ENCODE results near the gene ZBTB49. TPM values are rescaled to one million over a fixed set of nuclear protein-coding genes. Genes with fewer than 3 reads are reported as not detected.

ZBTB49 gene
- total RNA-seq, 3 donors from 2014 or later (not counting 1 experiment from before 2014, with no cell fraction given) = 19.3 to 36.5 (median 30.0) TPM

GRCh38 chr4:4364061-4364460 is 74.0 kb downstream of the ZBTB49 start:
- intact Hi-C loops (cut with micrococcal nuclease) = no loop called here
- WGBS (ENCODE audit: insufficient coverage) = 68% methylated on average over 2 of the region's 3 CpGs
- peaks cover 15 to 44% of the 10 kb centered on the region in 2 donors for H3K27me3 Mint-ChIP-seq (ENCODE audit: low read depth in 2 of 2)
- no peak for DNase-seq
- no peaks in the 10 kb centered on the region for H3K9me3 Mint-ChIP-seq
- Histone ChIP-seq H3K27ac (ENCODE audit: low read length) (no peak overlapping the region), H3K27me3 (ENCODE audit: control insufficient read depth, insufficient read depth, low read length) (no peaks in the 10 kb centered on the region), H3K9me3 (ENCODE audit: control insufficient read depth, insufficient read depth, low read length) (peaks cover 3% of the 10 kb centered on the region), H3K36me3 (ENCODE audit: control insufficient read depth, insufficient read depth, low read length) (no peaks in the 10 kb centered on the region), H3K4me3 (ENCODE audit: low read length) (no peak overlapping the region), H3K4me1 (ENCODE audit: control insufficient read depth, insufficient read depth, low read length) (peaks cover 7% of the 10 kb centered on the region)
- ATAC-seq = no peak
- H3K36me3 Mint-ChIP-seq = no peaks in the 10 kb centered on the region
- H3K4me1 Mint-ChIP-seq = no peaks in the 10 kb centered on the region
- no peak overlapping the region for H3K27ac Mint-ChIP-seq
- no peak overlapping the region for H3K4me3 Mint-ChIP-seq
- no peak for TF ChIP-seq CTCF (IDR thresholded peaks at IDR 0.05)

- no peaks in the 10 kb centered on the region for H3K36me3 Mint-ChIP-seq
These were observed 74.6 kb downstream of the ZBTB49 start for GRCh38 chr4:4364486-4365208.

GRCh38 chr4:4368809-4369580 is 78.9 kb downstream of the ZBTB49 start:
- no peaks in the 10 kb centered on the region for H3K4me1 Mint-ChIP-seq
- Histone ChIP-seq H3K4me1 (ENCODE audit: control insufficient read depth, insufficient read depth, low read length) (no peaks in the 10 kb centered on the region), H3K27me3 (ENCODE audit: control insufficient read depth, insufficient read depth, low read length) (no peaks in the 10 kb centered on the region), H3K36me3 (ENCODE audit: control insufficient read depth, insufficient read depth, low read length) (no peaks in the 10 kb centered on the region), H3K27ac (ENCODE audit: low read length) (no peak overlapping the region), H3K9me3 (ENCODE audit: control insufficient read depth, insufficient read depth, low read length) (peaks cover 3% of the 10 kb centered on the region), H3K4me3 (ENCODE audit: low read length) (no peak overlapping the region)
- TF ChIP-seq CTCF (IDR thresholded peaks at IDR 0.05) = no peak
- no peak overlapping the region for H3K4me3 Mint-ChIP-seq
- DNase-seq (no peak), ATAC-seq (no peak)
- no peak overlapping the region for H3K27ac Mint-ChIP-seq
- H3K36me3 Mint-ChIP-seq = no peaks in the 10 kb centered on the region
- H3K9me3 Mint-ChIP-seq = no peaks in the 10 kb centered on the region
- peaks cover 14 to 18% of the 10 kb centered on the region in 2 donors for H3K27me3 Mint-ChIP-seq (ENCODE audit: low read depth in 2 of 2)
- intact Hi-C loops (cut with micrococcal nuclease) = no loop called here
- 82% methylated on average over 11 of the region's 11 CpGs for WGBS (ENCODE audit: insufficient coverage)

More at GRCh38 chr4:4364486-4365208, 74.6 kb downstream of the ZBTB49 start:
- intact Hi-C loops (cut with micrococcal nuclease) = no loop called here
- Mint-ChIP-seq H3K4me3 (no peak overlapping the region), H3K27me3 (ENCODE audit: low read depth in 2 of 2) (peaks cover 15 to 44% of the 10 kb centered on the region in 2 donors), H3K4me1 (no peaks in the 10 kb centered on the region), H3K27ac (no peak overlapping the region), H3K9me3 (no peaks in the 10 kb centered on the region)
- Histone ChIP-seq H3K27ac (ENCODE audit: low read length) (no peak overlapping the region), H3K27me3 (ENCODE audit: control insufficient read depth, insufficient read depth, low read length) (no peaks in the 10 kb centered on the region), H3K36me3 (ENCODE audit: control insufficient read depth, insufficient read depth, low read length) (no peaks in the 10 kb centered on the region), H3K4me3 (ENCODE audit: low read length) (no peak overlapping the region), H3K9me3 (ENCODE audit: control insufficient read depth, insufficient read depth, low read length) (peaks cover 3% of the 10 kb centered on the region), H3K4me1 (ENCODE audit: control insufficient read depth, insufficient read depth, low read length) (peaks cover 7% of the 10 kb centered on the region)
- no peak for ATAC-seq
- no peak for DNase-seq
- TF ChIP-seq CTCF (IDR thresholded peaks at IDR 0.05) = no peak
- WGBS (ENCODE audit: insufficient coverage) = 86% methylated on average over 9 of the region's 9 CpGs

Other genes with a start within 250 kb of the ZBTB49 start
- gene OTOP1, start 63.3 kb upstream of the ZBTB49 start, total RNA-seq = not detected
- gene TMEM128, start 42.0 kb upstream of the ZBTB49 start, total RNA-seq = 10 to 100 TPM in 2 of 3 donors, 1 to 10 TPM in 1; 9.3 to 12.2 (median 11.4) TPM
- gene LYAR, start 97 bp upstream of the ZBTB49 start, total RNA-seq = 10 to 100 TPM; 42.9 to 81.1 (median 55.8) TPM
- gene NSG1, start 96.9 kb downstream of the ZBTB49 start, total RNA-seq = 1 to 10 TPM in 2 of 3 donors, not detected in 1; 1.2 to 5.8 TPM

All from natural killer cell (primary cell).